Activated naive CD4-positive, alpha-beta T cell treated with anti-CD3 and anti-CD28 coated beads, Interleukin-2, amount 50 U/mL, for 24 hours (primary cell): ENCODE measurements around the gene MRPL43.
"Not testable (repeated sequence)": the region's sequence is repeated elsewhere in the genome, so short reads cannot be mapped to it uniquely, and the experiment has no call there.

Source experiments
- H3K27ac Mint-ChIP-seq: one replicate; pipeline ENCODE4 v1.8.0; 2021; ENCODE audit warnings: mild to moderate bottlenecking, mixed read lengths
- H3K27me3 Mint-ChIP-seq: one replicate; pipeline ENCODE4 v1.8.0; 2021; ENCODE audit warnings: mixed read lengths
- H3K36me3 Mint-ChIP-seq: one replicate; pipeline ENCODE4 v1.8.0; 2021; ENCODE audit warnings: mixed read lengths
- H3K4me1 Mint-ChIP-seq: one replicate; pipeline ENCODE4 v1.8.0; 2021; ENCODE audit warnings: mixed read lengths
- H3K4me3 Mint-ChIP-seq: one replicate; pipeline ENCODE4 v1.8.0; 2021; ENCODE audit warnings: mild to moderate bottlenecking, mixed read lengths
- H3K9me3 Mint-ChIP-seq: one replicate; pipeline ENCODE4 v1.8.0; 2021; ENCODE audit warnings: mixed read lengths

The MRPL43 gene

GRCh38 chr10:100986952-100987684 is at the start of gene MRPL43, which contains the start of gene TWNK:
TSS of gene MRPL43 (minus strand) at chr10:100987497. CDS start at chr10:100987443, 54 bp downstream.
TSS of gene TWNK (plus strand) at chr10:100987543. CDS start at chr10:100988211, 668 bp downstream.
- H3K27me3 Mint-ChIP-seq = no peaks in the 10 kb centered on the region
- peaks cover 41% of the 10 kb centered on the region for H3K4me1 Mint-ChIP-seq
- no peaks in the 10 kb centered on the region for H3K9me3 Mint-ChIP-seq
- H3K36me3 Mint-ChIP-seq = peaks cover 21% of the 10 kb centered on the region
- H3K27ac Mint-ChIP-seq = peak within 1 kb of the TSS; percentile 96
- peak within 1 kb of the TSS; percentile 92 for H3K4me3 Mint-ChIP-seq

- peaks cover 23% of the 10 kb centered on the region for H3K4me1 Mint-ChIP-seq
- H3K27ac Mint-ChIP-seq = no peak overlapping the region
- H3K27me3 Mint-ChIP-seq = no peaks in the 10 kb centered on the region
- peaks cover 4% of the 10 kb centered on the region for H3K36me3 Mint-ChIP-seq
- no peaks in the 10 kb centered on the region for H3K9me3 Mint-ChIP-seq
- no peak overlapping the region for H3K4me3 Mint-ChIP-seq
Measured at GRCh38 chr10:101036726-101037125, 49.4 kb upstream of the MRPL43 start.

- H3K27ac Mint-ChIP-seq = no peak overlapping the region
- no peak overlapping the region for H3K4me3 Mint-ChIP-seq
- H3K36me3 Mint-ChIP-seq = peaks cover 4% of the 10 kb centered on the region
- peaks cover 17% of the 10 kb centered on the region for H3K4me1 Mint-ChIP-seq
- no peaks in the 10 kb centered on the region for H3K27me3 Mint-ChIP-seq
- H3K9me3 Mint-ChIP-seq = no peaks in the 10 kb centered on the region
Measured at GRCh38 chr10:101035916-101036702, 48.8 kb upstream of the MRPL43 start.

- Mint-ChIP-seq H3K4me3 (no peak overlapping the region), H3K9me3 (no peaks in the 10 kb centered on the region), H3K27me3 (no peaks in the 10 kb centered on the region), H3K4me1 (peaks cover 14% of the 10 kb centered on the region), H3K27ac (no peak overlapping the region), H3K36me3 (peaks cover 4% of the 10 kb centered on the region)
Measured at GRCh38 chr10:101035314-101035713, 48.0 kb upstream of the MRPL43 start.

- not testable (repeated sequence) for H3K4me3 Mint-ChIP-seq, H3K27ac Mint-ChIP-seq, H3K9me3 Mint-ChIP-seq, H3K27me3 Mint-ChIP-seq, H3K36me3 Mint-ChIP-seq
- H3K4me1 Mint-ChIP-seq = peaks cover 14% of the 10 kb centered on the region
Measured at GRCh38 chr10:101034404-101034803, 47.1 kb upstream of the MRPL43 start.

GRCh38 chr10:101033276-101033675 is 46.0 kb upstream of the MRPL43 start:
- Mint-ChIP-seq H3K27me3 (no peaks in the 10 kb centered on the region), H3K36me3 (peaks cover 4% of the 10 kb centered on the region), H3K4me3 (peak overlapping the region; percentile 45), H3K27ac (no peak overlapping the region), H3K4me1 (peaks cover 14% of the 10 kb centered on the region), H3K9me3 (no peaks in the 10 kb centered on the region)

- no peaks in the 10 kb centered on the region for H3K27me3 Mint-ChIP-seq
- no peaks in the 10 kb centered on the region for H3K9me3 Mint-ChIP-seq
- peaks cover 14% of the 10 kb centered on the region for H3K4me1 Mint-ChIP-seq
- peak overlapping the region; percentile 85 for H3K4me3 Mint-ChIP-seq
- no peaks in the 10 kb centered on the region for H3K36me3 Mint-ChIP-seq
- peak overlapping the region; percentile 33 for H3K27ac Mint-ChIP-seq
Measured at GRCh38 chr10:101032637-101033224, 45.4 kb upstream of the MRPL43 start.

- peak overlapping the region; percentile 85 for H3K4me3 Mint-ChIP-seq
- H3K9me3 Mint-ChIP-seq = no peaks in the 10 kb centered on the region
- H3K4me1 Mint-ChIP-seq = peaks cover 14% of the 10 kb centered on the region
- H3K27me3 Mint-ChIP-seq = no peaks in the 10 kb centered on the region
- no peaks in the 10 kb centered on the region for H3K36me3 Mint-ChIP-seq
- peak overlapping the region; percentile 81 for H3K27ac Mint-ChIP-seq
Measured at GRCh38 chr10:101031796-101032636, 44.7 kb upstream of the MRPL43 start.

- Mint-ChIP-seq H3K9me3 (no peaks in the 10 kb centered on the region), H3K4me3 (peak within 1 kb of the TSS; percentile 85), H3K27me3 (no peaks in the 10 kb centered on the region), H3K4me1 (peaks cover 14% of the 10 kb centered on the region), H3K36me3 (no peaks in the 10 kb centered on the region), H3K27ac (peak within 1 kb of the TSS; percentile 81)
Measured at GRCh38 chr10:101031128-101031795, 44.0 kb upstream of the MRPL43 start, which contains the start of the genes PDZD7 and SFXN3. TSS of gene PDZD7 (minus strand) at chr10:101031129. CDS start at chr10:101030219, 910 bp downstream. TSS of gene SFXN3 (plus strand) at chr10:101031234. CDS start at chr10:101034695, 3,461 bp downstream.

GRCh38 chr10:101030496-101031127 is 43.3 kb upstream of the MRPL43 start:
- H3K4me3 Mint-ChIP-seq = peak overlapping the region; percentile 85
- H3K4me1 Mint-ChIP-seq = peaks cover 14% of the 10 kb centered on the region
- no peaks in the 10 kb centered on the region for H3K9me3 Mint-ChIP-seq
- no peaks in the 10 kb centered on the region for H3K27me3 Mint-ChIP-seq
- no peaks in the 10 kb centered on the region for H3K36me3 Mint-ChIP-seq
- H3K27ac Mint-ChIP-seq = no peak overlapping the region

GRCh38 chr10:101029520-101030295 is 42.4 kb upstream of the MRPL43 start:
- Mint-ChIP-seq H3K9me3 (no peaks in the 10 kb centered on the region), H3K4me1 (peaks cover 14% of the 10 kb centered on the region), H3K36me3 (no peaks in the 10 kb centered on the region), H3K4me3 (no peak overlapping the region), H3K27ac (no peak overlapping the region), H3K27me3 (no peaks in the 10 kb centered on the region)

GRCh38 chr10:101028446-101029337 is 41.4 kb upstream of the MRPL43 start:
- Mint-ChIP-seq H3K4me3 (no peak overlapping the region), H3K9me3 (no peaks in the 10 kb centered on the region), H3K36me3 (no peaks in the 10 kb centered on the region), H3K27me3 (no peaks in the 10 kb centered on the region), H3K4me1 (peaks cover 14% of the 10 kb centered on the region), H3K27ac (no peak overlapping the region)
